ENCODE measurements around the gene DUSP7. TPM values are rescaled to one million over a fixed set of nuclear protein-coding genes. Genes with fewer than 3 reads are reported as not detected.

DUSP7 gene
- total and polyA plus RNA-seq, 2 experiments from 2014 or later = 6.4 to 13.1 TPM

DNA sequence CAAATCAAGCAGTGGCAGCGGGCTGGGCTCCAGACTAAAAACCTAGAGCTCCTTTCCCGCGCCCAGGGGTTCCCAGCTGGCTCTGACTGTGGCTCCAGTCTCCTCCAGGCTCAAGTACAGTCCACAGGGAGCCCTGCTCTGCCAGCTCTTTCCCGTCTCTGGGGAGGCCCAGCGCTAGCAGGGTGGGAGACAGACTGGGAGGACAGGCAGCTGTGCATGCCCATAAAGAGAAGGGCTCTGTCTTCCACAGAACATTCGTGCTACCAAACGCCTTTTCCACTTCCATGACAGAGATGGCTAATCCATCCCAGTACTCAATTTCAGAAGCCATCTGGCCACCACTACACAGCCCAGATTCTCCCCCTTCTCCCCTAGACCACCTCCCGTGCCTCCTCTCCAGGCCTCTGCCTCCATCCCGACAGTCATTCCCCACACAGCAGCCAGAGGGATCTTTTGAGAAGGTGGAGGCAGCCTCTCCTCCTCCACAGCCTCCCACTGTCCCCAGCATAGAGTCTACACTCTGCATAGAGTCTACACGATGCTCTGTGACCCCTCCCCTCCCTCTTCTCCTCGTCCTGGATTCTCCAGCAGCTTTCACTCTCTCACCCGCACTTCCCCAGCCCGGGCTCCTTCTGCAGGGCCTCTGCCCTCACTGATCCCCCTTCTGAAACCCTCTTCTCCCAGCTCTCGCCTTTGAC lies 6.8 kb upstream of the DUSP7 start:
- Histone ChIP-seq H3K9me3 (ENCODE audit: low read depth) (no peaks in the 10 kb centered on the region), H3K36me3 (replicated peaks; ENCODE audit: insufficient read depth, low read depth) (no peaks in the 10 kb centered on the region), H3K4me3 (no peak overlapping the region), H3K9me2 (replicated peaks; ENCODE audit: insufficient read depth) (no peaks in the 10 kb centered on the region), H3K27me3 (no peaks in the 10 kb centered on the region), H4K20me1 (ENCODE audit: insufficient read depth, poor library complexity, severe bottlenecking) (no peaks in the 10 kb centered on the region), H3K4me2 (no peak overlapping the region), H3K79me2 (no peaks in the 10 kb centered on the region), H3K4me1 (ENCODE audit: insufficient read depth) (peaks cover 15% of the 10 kb centered on the region), H2AFZ (no peak overlapping the region), H3K27ac (no peak overlapping the region)
- TF ChIP-seq, protein P1, sequence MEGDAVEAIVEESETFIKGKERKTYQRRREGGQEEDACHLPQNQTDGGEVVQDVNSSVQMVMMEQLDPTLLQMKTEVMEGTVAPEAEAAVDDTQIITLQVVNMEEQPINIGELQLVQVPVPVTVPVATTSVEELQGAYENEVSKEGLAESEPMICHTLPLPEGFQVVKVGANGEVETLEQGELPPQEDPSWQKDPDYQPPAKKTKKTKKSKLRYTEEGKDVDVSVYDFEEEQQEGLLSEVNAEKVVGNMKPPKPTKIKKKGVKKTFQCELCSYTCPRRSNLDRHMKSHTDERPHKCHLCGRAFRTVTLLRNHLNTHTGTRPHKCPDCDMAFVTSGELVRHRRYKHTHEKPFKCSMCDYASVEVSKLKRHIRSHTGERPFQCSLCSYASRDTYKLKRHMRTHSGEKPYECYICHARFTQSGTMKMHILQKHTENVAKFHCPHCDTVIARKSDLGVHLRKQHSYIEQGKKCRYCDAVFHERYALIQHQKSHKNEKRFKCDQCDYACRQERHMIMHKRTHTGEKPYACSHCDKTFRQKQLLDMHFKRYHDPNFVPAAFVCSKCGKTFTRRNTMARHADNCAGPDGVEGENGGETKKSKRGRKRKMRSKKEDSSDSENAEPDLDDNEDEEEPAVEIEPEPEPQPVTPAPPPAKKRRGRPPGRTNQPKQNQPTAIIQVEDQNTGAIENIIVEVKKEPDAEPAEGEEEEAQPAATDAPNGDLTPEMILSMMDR (IDR thresholded peaks at IDR 0.05; ENCODE audit: poor library complexity) = no peak
- TF ChIP-seq EZH2phosphoT487 (IDR thresholded peaks at IDR 0.05; ENCODE audit: low read depth, severe bottlenecking, unreplicated experiment) = no peak
- no peak for TF ChIP-seq EZH2 (IDR thresholded peaks at IDR 0.05; ENCODE audit: borderline replicate concordance)
- WGBS (ENCODE audit: low lambda C conversion rate, missing lambda C conversion rate) = 74% methylated on average over 14 of the region's 14 CpGs
- no peak for DNase-seq (ENCODE audit: low spot score)

DNA sequence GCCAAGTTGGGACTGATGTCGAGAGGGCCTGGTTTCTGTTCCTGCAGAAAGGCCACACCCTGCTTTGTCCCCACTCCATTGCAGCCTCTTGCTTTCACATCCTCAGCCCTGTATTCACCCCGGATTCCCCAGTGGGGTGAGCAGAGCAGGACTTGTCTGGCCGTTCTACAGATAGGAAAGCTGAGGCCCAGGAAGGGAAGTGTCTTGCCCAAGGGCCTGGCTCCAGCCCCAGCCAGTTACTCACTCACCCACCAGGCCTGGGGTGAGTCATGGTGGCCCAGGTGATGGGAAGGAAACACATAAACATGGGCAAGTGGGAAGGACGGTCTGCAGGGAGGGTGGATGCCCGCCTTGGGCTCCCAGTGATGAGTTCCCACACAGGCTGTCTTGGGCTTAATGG lies 6.1 kb upstream of the DUSP7 start:
- H3K9me3 ChIP-seq (ENCODE audit: low read depth) = no peaks in the 10 kb centered on the region
- no peak overlapping the region for H2AFZ ChIP-seq
- 79% methylated on average over 5 of the region's 5 CpGs for WGBS (ENCODE audit: low lambda C conversion rate, missing lambda C conversion rate)
- no peaks in the 10 kb centered on the region for H4K20me1 ChIP-seq (ENCODE audit: insufficient read depth, poor library complexity, severe bottlenecking)
- no peak overlapping the region for H3K4me3 ChIP-seq
- H3K27me3 ChIP-seq = no peaks in the 10 kb centered on the region
- TF ChIP-seq, protein P1 (IDR thresholded peaks at IDR 0.05; ENCODE audit: poor library complexity) = no peak
- TF ChIP-seq EZH2phosphoT487 (IDR thresholded peaks at IDR 0.05; ENCODE audit: low read depth, severe bottlenecking, unreplicated experiment) (no peak), EZH2 (IDR thresholded peaks at IDR 0.05; ENCODE audit: borderline replicate concordance) (no peak)
- H3K79me2 ChIP-seq = no peaks in the 10 kb centered on the region
- peaks cover 18% of the 10 kb centered on the region for H3K4me1 ChIP-seq (ENCODE audit: insufficient read depth)
- H3K27ac ChIP-seq = no peak overlapping the region
- peak; percentile 46 for DNase-seq (ENCODE audit: low spot score)
- H3K4me2 ChIP-seq = no peak overlapping the region
- H3K36me3 ChIP-seq (replicated peaks; ENCODE audit: insufficient read depth, low read depth) = no peaks in the 10 kb centered on the region
- H3K9me2 ChIP-seq (replicated peaks; ENCODE audit: insufficient read depth) = no peaks in the 10 kb centered on the region

DNA sequence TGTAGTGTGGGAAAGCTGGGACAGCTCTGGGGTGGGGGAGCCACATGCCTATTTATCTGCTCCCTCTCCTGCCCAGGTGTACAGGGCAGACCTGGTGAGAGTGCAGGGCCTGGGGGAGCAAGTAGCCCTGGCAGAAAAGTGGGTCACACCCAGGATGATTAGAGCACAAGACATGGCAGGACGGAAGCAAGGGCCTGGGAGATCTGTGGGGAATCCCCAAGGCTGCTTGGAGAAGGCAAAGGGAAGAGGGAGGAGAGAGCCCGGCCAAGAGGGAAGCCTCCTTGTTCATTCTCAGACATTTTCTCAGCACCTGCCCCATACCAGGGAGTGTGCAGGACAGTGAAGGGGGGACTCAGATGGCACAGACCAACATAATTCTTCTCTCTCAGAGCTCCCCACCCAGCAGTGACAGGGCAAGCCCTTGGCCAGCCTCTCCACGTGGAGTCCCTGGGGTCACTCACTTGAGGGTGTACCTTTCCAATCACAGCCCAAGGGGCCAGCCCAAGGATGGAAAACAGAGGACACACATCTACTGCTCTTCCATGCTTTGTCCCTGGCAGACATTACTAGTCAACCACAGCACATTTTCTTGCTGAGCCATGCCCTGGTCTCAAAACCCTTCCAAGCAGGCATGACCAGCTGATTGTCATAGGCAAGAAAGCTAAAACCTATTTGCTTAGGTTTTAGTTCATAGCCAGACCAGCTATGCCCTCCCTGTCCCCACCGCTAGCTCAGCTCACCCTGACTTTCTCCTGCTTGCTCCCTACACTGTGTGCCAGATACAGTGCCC lies 4.9 kb upstream of the DUSP7 start:
- no peaks in the 10 kb centered on the region for H3K79me2 ChIP-seq
- no peaks in the 10 kb centered on the region for H3K9me3 ChIP-seq (ENCODE audit: low read depth)
- TF ChIP-seq, protein P1 (IDR thresholded peaks at IDR 0.05; ENCODE audit: poor library complexity) = no peak
- TF ChIP-seq EZH2 (IDR thresholded peaks at IDR 0.05; ENCODE audit: borderline replicate concordance) = no peak
- no peak for TF ChIP-seq EZH2phosphoT487 (IDR thresholded peaks at IDR 0.05; ENCODE audit: low read depth, severe bottlenecking, unreplicated experiment)
- peaks cover 11% of the 10 kb centered on the region for H3K4me1 ChIP-seq (ENCODE audit: insufficient read depth)
- WGBS (ENCODE audit: low lambda C conversion rate, missing lambda C conversion rate) = 90% methylated on average over 4 of the region's 4 CpGs
- H4K20me1 ChIP-seq (ENCODE audit: insufficient read depth, poor library complexity, severe bottlenecking) = no peaks in the 10 kb centered on the region
- H3K27me3 ChIP-seq = no peaks in the 10 kb centered on the region
- H3K4me2 ChIP-seq = no peak overlapping the region
- H3K36me3 ChIP-seq (replicated peaks; ENCODE audit: insufficient read depth, low read depth) = no peaks in the 10 kb centered on the region
- no peaks in the 10 kb centered on the region for H3K9me2 ChIP-seq (replicated peaks; ENCODE audit: insufficient read depth)
- no peak overlapping the region for H3K27ac ChIP-seq
- DNase-seq (ENCODE audit: low spot score) = no peak
- no peak overlapping the region for H3K4me3 ChIP-seq
- no peak overlapping the region for H2AFZ ChIP-seq

Data from hepatocyte (in vitro differentiated cells).